GM19438 (cell line): ENCODE measurements around the gene FAM83E.

Source experiments
- ATAC-seq: cut with Tn5 transposase; IDR thresholded peaks from one replicate; pipeline ENCODE4 v1.9.1; 2021; ENCODE audit warnings: low read depth; ENCODE audit not compliant: unreplicated experiment

Gene FAM83E

DNA sequence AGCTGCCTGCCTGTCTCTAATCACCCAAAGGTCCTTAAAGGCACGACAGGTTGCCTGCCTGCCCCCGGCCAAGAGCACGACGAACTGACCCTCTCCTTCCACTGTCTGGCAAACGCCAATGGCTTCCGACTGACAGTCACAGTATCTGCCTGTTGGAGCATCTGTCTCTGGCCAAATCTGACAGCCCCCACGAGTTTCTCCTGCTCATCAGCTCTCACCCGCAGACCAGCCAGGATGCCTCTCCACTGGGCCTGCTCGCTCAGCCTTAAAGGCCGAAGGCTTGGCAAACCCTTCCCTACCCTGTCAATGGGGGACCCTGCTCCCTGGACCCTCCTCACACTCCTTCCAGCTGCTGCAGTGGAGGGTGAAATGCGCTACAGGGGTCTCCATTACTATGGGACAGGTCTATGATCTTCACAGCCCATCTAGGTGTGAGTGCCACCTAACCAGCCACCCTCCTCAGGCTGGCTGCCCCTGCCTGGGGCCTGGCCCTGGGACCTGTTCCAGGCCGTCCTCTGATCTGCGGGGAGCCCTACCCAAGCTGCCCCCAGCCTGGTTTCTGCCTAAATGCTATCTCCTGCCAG is 932 bp downstream of the FAM83E start:
- no peak for ATAC-seq

DNA sequence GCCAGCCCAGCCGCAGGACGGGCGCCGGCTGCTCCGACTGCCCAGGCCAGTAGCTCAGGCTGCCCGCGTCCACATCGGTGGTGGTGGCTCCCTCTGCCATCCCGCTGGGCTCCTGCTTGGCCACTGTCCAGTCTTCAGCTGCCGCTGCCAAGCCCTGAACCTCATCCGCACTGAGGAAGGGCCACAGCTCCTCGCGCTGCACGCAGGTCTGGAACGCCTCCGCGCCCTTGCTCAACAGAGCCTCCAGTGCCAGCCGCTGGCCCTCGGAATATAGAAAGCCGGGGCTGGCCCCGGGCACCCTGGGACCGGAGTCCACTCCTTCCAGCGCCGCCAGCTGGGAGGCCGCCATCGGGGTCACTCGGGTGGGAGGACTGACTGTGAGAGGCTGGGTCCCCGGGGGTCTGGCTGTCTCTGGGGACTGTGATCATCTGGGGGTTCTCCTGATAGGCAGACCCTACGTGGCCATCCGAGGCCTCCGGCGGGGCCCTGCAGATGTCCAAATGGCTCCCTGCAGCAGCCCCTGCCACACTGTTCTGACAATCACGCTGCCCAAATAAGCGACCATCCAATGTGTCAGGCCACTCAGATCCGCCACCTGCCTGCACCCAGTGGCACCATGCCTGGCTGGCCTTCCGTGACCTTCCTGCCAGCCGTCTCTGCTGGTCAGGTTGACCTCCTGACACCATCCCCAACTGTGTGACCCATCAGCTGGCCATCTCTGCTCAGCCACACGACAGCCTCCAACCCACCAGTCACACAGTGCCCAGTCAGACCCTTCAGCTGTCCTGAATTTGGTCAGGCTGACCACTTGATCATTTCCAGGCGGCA is 1.6 kb downstream of the FAM83E start:
- no peak for ATAC-seq

- ATAC-seq = no peak
Measured at GRCh38 chr19:48611872-48612271, 3.0 kb downstream of the FAM83E start.

DNA sequence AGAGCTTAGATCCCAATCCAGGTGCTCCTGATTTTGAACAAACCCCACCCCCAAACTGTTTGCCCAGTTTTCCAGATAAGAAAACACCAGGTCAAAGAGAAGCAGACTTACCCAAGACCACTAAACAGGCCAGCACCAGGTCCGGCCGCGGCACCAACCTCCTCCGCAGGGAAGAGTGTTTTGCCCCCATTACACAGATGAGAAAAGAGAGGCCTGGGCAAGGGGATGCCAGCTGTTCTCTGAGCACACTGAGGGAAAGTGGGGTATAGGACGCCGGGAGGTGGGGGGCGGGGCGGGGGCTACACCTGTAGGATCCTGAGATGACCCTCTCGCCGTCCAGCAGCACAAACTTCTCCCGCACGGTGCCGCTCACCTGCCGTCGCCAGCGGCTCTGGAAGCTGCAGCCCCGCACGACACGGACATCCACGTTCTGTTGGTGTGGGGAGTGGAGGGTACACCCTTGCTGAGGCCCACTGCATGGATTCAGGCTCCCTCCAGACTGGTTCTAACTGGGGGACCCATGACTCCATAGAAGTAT is 5.2 kb downstream of the FAM83E start:
- no peak for ATAC-seq

GRCh38 chr19:48608798-48609263 is 6.0 kb downstream of the FAM83E start:
- ATAC-seq = peak; percentile 62

DNA sequence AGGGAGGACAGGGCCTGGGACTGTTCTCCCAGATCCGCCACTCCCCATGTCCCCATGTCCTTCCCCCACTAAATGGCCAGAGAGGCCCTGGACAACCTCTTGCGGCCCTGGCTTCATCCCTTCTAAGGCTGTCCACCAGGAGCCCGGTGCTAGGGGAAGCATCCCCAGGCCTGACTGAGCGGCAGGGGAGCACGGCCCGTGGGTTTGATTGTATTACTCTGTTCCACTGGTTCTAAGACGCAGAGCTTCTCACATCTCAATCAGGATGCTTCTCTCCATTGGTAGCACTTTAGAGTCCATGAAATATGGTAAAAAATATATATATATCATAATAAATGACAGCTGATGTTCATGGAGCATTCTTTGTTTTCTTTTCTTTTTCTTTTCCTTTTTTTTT is 7.5 kb downstream of the FAM83E start:
- ATAC-seq = no peak

- ATAC-seq = no peak
Measured at GRCh38 chr19:48606463-48607358, 8.2 kb downstream of the FAM83E start, which contains the start of gene SPACA4. SPACA4 (plus strand) TSS chr19:48606742; CDS start chr19:48606979, 237 bp downstream.

DNA sequence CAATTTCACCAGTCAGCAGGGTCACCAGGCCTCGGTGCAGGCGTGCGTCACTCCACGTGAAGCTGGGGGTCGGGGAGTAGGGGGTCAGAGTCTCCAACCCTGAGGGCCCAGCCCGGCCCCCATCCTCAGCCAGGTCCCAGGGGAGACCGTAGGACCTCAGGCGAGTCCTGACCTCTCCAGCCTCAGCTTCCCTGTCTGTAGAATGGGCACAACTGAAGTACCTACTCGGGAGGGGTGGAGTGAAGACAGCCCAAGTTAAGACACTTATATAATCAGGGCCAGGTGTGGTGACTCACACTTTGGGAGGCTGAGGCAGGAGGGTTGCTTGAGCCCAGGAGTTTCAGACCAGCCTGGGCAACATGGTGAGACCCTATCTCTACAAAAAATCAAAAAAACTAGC is 11.0 kb downstream of the FAM83E start:
- no peak for ATAC-seq

DNA sequence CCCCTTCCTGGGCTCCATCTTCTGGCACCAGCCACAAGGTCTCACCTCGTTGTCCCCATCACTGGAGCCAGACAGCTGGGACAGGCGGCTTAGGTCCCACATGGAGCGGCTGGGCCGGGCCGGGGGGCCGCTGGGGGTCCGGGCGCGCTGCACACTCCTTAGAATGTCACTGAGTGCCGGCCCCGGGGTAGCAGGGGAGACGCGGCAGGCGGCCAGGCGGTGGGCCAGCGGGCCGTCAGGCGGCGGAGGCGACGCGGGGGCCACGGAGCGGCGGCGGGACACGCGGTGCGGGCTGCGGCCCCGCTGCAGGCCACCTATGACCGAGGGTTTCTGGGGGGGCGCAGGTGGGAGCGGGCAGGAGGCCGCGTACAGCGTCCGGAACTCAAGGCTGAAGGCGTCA is 11.4 kb downstream of the FAM83E start:
- ATAC-seq = no peak

DNA sequence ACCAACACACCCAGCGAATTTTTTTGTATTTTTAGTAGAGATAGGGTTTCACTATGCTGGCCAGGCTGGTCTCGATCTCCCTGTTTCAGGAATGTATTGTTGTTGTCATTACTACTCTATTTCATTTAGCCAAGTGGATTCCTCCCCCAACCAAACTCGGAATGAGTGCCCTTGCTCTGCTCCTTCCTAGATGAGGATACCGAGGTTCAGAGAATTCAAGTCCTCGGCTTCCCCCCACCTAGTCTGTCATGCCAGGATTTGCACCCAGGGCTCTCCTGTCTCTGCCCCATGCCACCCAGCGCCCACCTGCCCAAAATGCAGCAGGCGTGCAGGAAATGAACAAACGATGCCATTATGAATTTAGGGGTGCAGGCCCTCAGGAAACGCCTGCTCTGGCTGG is 11.9 kb downstream of the FAM83E start:
- ATAC-seq = no peak

- ATAC-seq = no peak
Measured at GRCh38 chr19:48600679-48601417, 14.0 kb downstream of the FAM83E start.

DNA sequence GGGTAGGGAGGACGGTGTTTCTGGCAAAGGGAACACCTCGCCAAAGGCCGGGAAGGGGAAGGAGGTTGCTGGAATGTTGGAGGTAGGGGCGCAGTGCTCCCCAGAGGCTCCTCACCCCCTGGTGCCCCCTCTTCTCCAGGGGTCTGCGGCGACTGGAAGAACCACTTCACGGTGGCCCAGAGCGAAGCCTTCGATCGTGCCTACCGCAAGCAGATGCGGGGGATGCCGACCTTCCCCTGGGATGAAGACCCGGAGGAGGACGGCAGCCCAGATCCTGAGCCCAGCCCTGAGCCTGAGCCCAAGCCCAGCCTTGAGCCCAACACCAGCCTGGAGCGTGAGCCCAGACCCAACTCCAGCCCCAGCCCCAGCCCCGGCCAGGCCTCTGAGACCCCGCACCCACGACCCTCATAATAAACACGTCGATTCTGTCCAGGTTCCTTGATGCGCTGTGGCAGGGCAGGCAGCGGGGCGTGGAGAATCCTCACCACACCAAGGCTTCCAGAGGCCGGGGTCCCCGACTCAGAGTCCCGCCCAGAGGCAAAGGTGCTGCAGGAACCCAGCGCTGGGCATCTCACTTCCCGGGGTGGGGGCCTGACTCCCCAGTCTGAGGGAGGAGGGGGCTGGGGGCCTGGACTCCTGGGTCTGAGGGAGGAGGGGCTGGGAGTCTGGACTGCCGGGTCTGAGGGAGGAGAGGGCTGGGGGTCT is 15.7 kb downstream of the FAM83E start:
- no peak for ATAC-seq

DNA sequence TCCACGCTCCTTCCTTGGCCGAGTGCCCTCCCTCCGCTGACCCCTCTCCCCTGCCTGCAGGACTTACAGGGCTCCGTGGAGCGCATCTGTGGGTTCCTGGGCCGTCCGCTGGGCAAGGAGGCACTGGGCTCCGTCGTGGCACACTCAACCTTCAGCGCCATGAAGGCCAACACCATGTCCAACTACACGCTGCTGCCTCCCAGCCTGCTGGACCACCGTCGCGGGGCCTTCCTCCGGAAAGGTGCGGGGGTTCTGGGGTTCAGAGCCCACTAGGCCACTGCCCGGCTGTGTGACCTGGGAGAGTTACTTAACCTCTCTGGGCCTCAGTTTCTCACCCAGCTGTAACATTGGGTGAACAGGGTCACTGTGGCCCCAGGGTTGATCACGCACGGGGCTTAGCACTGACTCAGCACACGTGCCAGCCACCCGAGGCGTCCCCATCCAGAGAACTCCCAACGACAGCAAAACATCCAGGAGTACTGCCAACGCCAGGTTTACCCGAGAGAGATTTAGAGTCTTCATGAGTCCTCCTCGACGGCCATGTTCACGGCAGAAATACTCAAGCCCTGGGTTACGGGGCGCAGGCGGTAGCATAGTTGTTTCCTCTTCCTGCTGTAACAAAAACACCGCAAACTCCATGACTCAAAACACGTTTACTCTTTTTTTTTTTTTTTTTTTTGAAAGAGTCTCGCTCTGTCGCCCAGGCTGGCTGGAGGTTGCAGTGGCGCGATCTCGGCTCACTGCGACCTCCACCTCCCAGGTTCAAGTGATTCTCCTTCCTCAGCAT is 18.0 kb downstream of the FAM83E start:
- ATAC-seq = no peak

- ATAC-seq = no peak
Measured at GRCh38 chr19:48596237-48596636, 18.6 kb downstream of the FAM83E start.

- ATAC-seq = no peak
Measured at GRCh38 chr19:48595833-48596232, 19.0 kb downstream of the FAM83E start.

DNA sequence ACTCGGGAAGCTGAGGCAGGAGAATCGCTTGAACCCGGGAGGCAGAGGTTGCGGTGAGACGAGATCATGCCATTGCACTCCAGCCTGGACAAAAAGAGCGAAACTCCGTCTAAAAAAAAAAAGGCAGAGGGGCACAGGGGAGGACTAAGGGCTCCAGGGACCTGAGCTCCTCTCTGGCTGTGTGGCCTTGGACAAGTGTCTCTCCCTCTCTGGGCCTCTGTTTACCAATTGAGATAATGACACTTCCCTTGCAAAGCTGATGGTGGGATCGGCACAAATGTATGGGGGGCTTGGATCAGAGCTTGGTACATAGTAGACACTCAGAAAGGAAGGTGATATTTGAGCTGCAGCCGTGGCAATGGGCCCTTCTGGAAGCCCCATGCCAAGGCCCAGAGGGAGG is 19.7 kb downstream of the FAM83E start:
- no peak for ATAC-seq

DNA sequence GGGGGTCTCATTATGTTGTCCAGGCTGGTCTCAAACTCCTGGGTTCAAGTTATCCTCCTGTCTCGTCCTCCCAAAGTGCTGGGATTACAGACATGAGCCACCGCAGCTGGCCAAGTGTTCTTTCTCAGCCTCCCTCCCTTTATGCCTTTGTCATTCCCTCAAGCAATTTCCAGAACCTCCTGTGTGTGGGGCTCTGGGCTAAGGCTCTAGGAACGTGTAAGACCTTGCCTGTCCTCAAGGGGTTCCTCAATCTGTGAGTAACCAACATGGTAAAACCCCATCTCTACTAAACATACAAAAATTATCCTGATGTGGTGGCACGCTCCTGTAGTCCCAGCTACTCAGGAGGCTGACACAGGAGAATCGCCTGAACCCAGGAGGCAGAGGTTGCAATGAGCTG is 23.9 kb downstream of the FAM83E start:
- no peak for ATAC-seq

- peak; percentile 75 for ATAC-seq
Measured at GRCh38 chr19:48588670-48589401, 26.0 kb downstream of the FAM83E start.
